ENCODE results near the gene PLEKHG5.
A peak's percentile ranks its signal among the peaks of the same experiment; 100 is the strongest.

The PLEKHG5 gene

GRCh38 chr1:6417961-6418667, 73.4 kb downstream of the PLEKHG5 start:
- intact Hi-C loops (cut with DNase I): no loop called here
- DNase-seq: peak in 1 of 10 donors; percentile 58
